B cell (primary cell): ENCODE measurements around the gene SH3RF1. TPM values are rescaled to one million over a fixed set of nuclear protein-coding genes. Genes with fewer than 3 reads are reported as not detected.

Experiments used
- ATAC-seq: fragments of 200-7000 bp; cut with Tn5 transposase; one replicate; pipeline ENCODE4 v1.10.0; 2021; ENCODE audit warnings: low read depth, mild to moderate bottlenecking, moderate number of reproducible peaks, moderate library complexity
- CTCF ChIA-PET: fragments of 350-600 bp; sonication (Branson Sonifier 250); formaldehyde crosslinking; loops from one replicate; lab custom pipeline; 2021; ENCODE audit warnings: antibody characterized with exemption, inconsistent platforms; lab: Charles Lee
- POLR2A ChIA-PET: fragments of 350-600 bp; sonication (Branson Sonifier 250); formaldehyde crosslinking; loops from one replicate; lab custom pipeline; 2021; ENCODE audit warnings: antibody characterized with exemption; lab: Charles Lee
- DNase-seq: peaks from one replicate; pipeline ENCODE4 v3.0.0; 2013
- H2AFZ ChIP-seq: 2 replicates; pipeline ENCODE4 v1.6.1; 2012; ENCODE audit warnings: mild to moderate bottlenecking, low read depth, low read length; ENCODE audit not compliant: insufficient read depth, poor library complexity, severe bottlenecking
- H3K27ac ChIP-seq, 2 donors: 1 replicate in 1 of 2; 2 replicates in 1 of 2; pipeline ENCODE4 v1.5.1; 2012 to 2013; ENCODE audit warnings: low read length in 2 of 2, mild to moderate bottlenecking in 2 of 2, moderate library complexity in 1 of 2
- H3K27me3 ChIP-seq, 4 experiments: fragments of 200-600 bp in 1 of 4; sonication (generic) in 1 of 4; replicated peaks in 1 of 4; 1 replicate in 2 of 4; 2 replicates in 2 of 4; pipeline versions ENCODE4 v1.6.1 to v1.7.0; 2013 to 2016; ENCODE audit warnings: low read length in 3 of 4, mild to moderate bottlenecking in 2 of 4, mixed read lengths in 1 of 4, moderate library complexity in 1 of 4; ENCODE audit not compliant: insufficient read depth in 4 of 4, control insufficient read depth in 3 of 4; ENCODE audit errors: control extremely low read depth in 1 of 4
- H3K36me3 ChIP-seq, 2 experiments: replicated peaks in 1 of 2; 1 replicate in 1 of 2; 2 replicates in 1 of 2; pipeline versions ENCODE4 v1.6.1 to v1.7.1; 2013; ENCODE audit warnings: low read length in 1 of 2; ENCODE audit not compliant: insufficient read depth in 2 of 2, control insufficient read depth in 1 of 2; ENCODE audit errors: control extremely low read depth in 1 of 2, extremely low read depth in 1 of 2
- H3K4me1 ChIP-seq, 2 donors: fragments of 200-600 bp in 1 of 2; sonication (generic) in 1 of 2; 1 replicate in 1 of 2; 2 replicates in 1 of 2; pipeline versions ENCODE4 v1.5.1 to v1.6.1; 2013 to 2017; ENCODE audit warnings: low read length in 2 of 2; ENCODE audit not compliant: control insufficient read depth in 2 of 2, insufficient read depth in 2 of 2
- H3K4me2 ChIP-seq: replicated peaks from 2 replicates; pipeline ENCODE3; 2012; ENCODE audit warnings: mild to moderate bottlenecking, low read depth, low read length; ENCODE audit not compliant: poor library complexity, severe bottlenecking
- H3K4me3 ChIP-seq, 5 experiments: fragments of 200-600 bp in 1 of 5; sonication (generic) in 1 of 5; 1 replicate in 3 of 5; 2 replicates in 2 of 5; pipeline versions ENCODE4 v1.5.1 to v1.7.0; 2011 to 2016; ENCODE audit warnings: low read length in 4 of 5, mild to moderate bottlenecking in 4 of 5, low read depth in 2 of 5, control low read depth in 1 of 5, moderate library complexity in 1 of 5; ENCODE audit not compliant: insufficient read depth in 1 of 5; ENCODE audit errors: control extremely low read depth in 1 of 5, extremely low read depth in 1 of 5
- H3K79me2 ChIP-seq: fragments of 200-600 bp; sonication (generic); one replicate; pipeline ENCODE4 v1.6.0; 2016; ENCODE audit warnings: low read length; ENCODE audit not compliant: control insufficient read depth, insufficient read depth
- H3K9ac ChIP-seq: fragments of 200-600 bp; sonication (generic); 2 replicates; pipeline ENCODE4 v1.6.1; 2017; ENCODE audit warnings: mild to moderate bottlenecking, low read length, moderate library complexity
- H3K9me3 ChIP-seq, 3 donors: one replicate each; pipeline versions ENCODE4 v1.6.1 to v1.7.1; 2013; ENCODE audit warnings: low read length in 2 of 3; ENCODE audit not compliant: control insufficient read depth in 2 of 3, insufficient read depth in 1 of 3; ENCODE audit errors: control extremely low read depth in 1 of 3
- H4K20me1 ChIP-seq: 2 replicates; pipeline ENCODE4 v1.6.0; 2012; ENCODE audit warnings: mild to moderate bottlenecking, low read length; ENCODE audit not compliant: insufficient read depth, control insufficient read depth, poor library complexity, severe bottlenecking
- H3K27ac Mint-ChIP-seq: one replicate; pipeline ENCODE4 v1.8.0; 2021; ENCODE audit warnings: mixed read lengths
- H3K27me3 Mint-ChIP-seq: one replicate; pipeline ENCODE4 v1.8.0; 2021; ENCODE audit warnings: mixed read lengths
- H3K4me1 Mint-ChIP-seq: one replicate; pipeline ENCODE4 v1.8.0; 2021; ENCODE audit warnings: mixed read lengths
- H3K4me3 Mint-ChIP-seq: one replicate; pipeline ENCODE4 v1.8.0; 2021; ENCODE audit warnings: mixed read lengths
- H3K9me3 Mint-ChIP-seq: one replicate; pipeline ENCODE4 v1.8.0; 2022; ENCODE audit warnings: mixed read lengths; ENCODE audit not compliant: insufficient read depth
- EZH2 ChIP-seq: IDR thresholded peaks from 2 replicates; pipeline ENCODE4 v1.6.1; 2012; ENCODE audit warnings: borderline replicate concordance, low read depth, mild to moderate bottlenecking, moderate library complexity, low read length; ENCODE audit not compliant: insufficient read depth, poor library complexity, severe bottlenecking
- WGBS: methylation state at CpG from one replicate; pipeline ENCODE4 v1.1.5; 2013; ENCODE audit warnings: missing lambda C conversion rate; ENCODE audit not compliant: insufficient coverage; 5-methylcytosine and 5-hydroxymethylcytosine counted together
- intact Hi-C: fragments of 100-400 bp; cut with micrococcal nuclease; formaldehyde crosslinking; loops from one replicate; pipeline ENCODE4 v1.10.0; 2022
- polyA plus RNA-seq: library from polyadenylated mRNA; depleted of rRNA; stranded (reverse); fragments of >200 nt; gene quantifications from 2 replicates; pipeline ENCODE4 v1.2.3, GENCODE V29; 2012
- total RNA-seq, 2 donors: library from RNA; stranded (reverse); fragments of 120-200 nt in 1 of 2; gene quantifications; 1 replicate in 1 of 2; 2 replicates in 1 of 2; pipeline versions ENCODE4 v1.2.3 to v1.2.4, GENCODE V29; 2013 to 2022
- TF ChIP-seq, protein P1 (sequence below): fragments of 200-600 bp; IDR thresholded peaks from one replicate; pipeline ENCODE4 v1.8.0; 2022; ENCODE audit warnings: antibody characterized with exemption, mild to moderate bottlenecking

SH3RF1 gene
- total and polyA plus RNA-seq, 2 donors (not counting 1 experiment from before 2014, with no cell fraction given), result 2.0 to 5.4 TPM

DNA sequence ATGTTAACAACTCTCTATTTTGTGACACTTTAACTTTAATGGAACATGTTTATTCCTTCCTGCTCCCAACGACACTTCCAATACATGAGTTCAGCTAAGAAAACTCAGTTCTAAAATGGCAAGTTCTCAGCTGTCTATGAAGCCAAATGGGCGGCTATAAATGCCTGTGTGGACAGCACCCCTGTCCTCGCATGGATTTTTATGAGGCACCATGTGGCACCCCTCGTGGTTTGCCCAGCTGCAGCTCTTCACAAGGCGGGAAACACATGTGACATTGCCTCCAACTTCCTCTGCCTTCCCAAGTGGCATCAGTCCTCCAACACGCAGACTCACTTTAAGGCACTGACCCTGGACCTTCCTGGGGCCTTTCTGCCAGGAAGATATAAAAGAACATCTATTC, 48.0 kb downstream of the SH3RF1 start:
- no peaks in the 10 kb centered on the region for H3K36me3 ChIP-seq
- ATAC-seq (no peak), DNase-seq (no peak)
- H3K4me1 Mint-ChIP-seq, result no peaks in the 10 kb centered on the region
- no peak overlapping the region for H3K27ac ChIP-seq
- TF ChIP-seq, protein P1, sequence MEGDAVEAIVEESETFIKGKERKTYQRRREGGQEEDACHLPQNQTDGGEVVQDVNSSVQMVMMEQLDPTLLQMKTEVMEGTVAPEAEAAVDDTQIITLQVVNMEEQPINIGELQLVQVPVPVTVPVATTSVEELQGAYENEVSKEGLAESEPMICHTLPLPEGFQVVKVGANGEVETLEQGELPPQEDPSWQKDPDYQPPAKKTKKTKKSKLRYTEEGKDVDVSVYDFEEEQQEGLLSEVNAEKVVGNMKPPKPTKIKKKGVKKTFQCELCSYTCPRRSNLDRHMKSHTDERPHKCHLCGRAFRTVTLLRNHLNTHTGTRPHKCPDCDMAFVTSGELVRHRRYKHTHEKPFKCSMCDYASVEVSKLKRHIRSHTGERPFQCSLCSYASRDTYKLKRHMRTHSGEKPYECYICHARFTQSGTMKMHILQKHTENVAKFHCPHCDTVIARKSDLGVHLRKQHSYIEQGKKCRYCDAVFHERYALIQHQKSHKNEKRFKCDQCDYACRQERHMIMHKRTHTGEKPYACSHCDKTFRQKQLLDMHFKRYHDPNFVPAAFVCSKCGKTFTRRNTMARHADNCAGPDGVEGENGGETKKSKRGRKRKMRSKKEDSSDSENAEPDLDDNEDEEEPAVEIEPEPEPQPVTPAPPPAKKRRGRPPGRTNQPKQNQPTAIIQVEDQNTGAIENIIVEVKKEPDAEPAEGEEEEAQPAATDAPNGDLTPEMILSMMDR, result no peak
- TF ChIP-seq EZH2, result no peak
- H3K79me2 ChIP-seq, result no peaks in the 10 kb centered on the region
- CTCF ChIA-PET, result no interaction called here
- H2AFZ ChIP-seq, result no peak overlapping the region
- H3K4me2 ChIP-seq, result no peak overlapping the region
- no peak overlapping the region for H3K4me3 ChIP-seq
- intact Hi-C loops, result no loop called here
- H3K4me3 Mint-ChIP-seq, result no peak overlapping the region
- no peaks in the 10 kb centered on the region for H3K9me3 ChIP-seq
- no peaks in the 10 kb centered on the region for H3K27me3 Mint-ChIP-seq
- WGBS, result 84% methylated on average over 6 of the region's 6 CpGs
- H3K27me3 ChIP-seq, result no peaks in the 10 kb centered on the region
- H3K27ac Mint-ChIP-seq, result no peak overlapping the region
- H3K9ac ChIP-seq, result no peak overlapping the region
- no peaks in the 10 kb centered on the region for H4K20me1 ChIP-seq
- H3K4me1 ChIP-seq, result no peaks in the 10 kb centered on the region
- POLR2A ChIA-PET, result no interaction called here
- H3K9me3 Mint-ChIP-seq, result no peaks in the 10 kb centered on the region

DNA sequence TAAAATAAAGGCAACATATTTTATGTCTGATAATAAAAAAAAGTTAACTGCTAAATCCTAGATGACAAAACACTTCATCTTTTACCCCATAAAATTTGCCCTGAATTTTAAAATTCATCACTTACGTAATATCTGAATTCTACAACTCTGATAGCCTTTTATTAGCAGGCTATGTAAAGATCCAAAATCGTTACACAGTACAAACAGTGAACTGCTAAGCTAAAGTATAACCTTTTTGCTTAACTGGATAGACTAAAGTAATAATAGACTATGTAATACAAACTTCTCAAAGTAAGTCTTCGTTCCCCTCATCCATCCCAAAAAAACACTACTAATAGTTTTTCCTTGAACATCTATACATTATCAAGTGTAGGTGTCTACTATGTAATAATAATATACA, 49.1 kb downstream of the SH3RF1 start:
- ATAC-seq (no peak), DNase-seq (no peak)
- no peak overlapping the region for H3K4me2 ChIP-seq
- no peak overlapping the region for H3K9ac ChIP-seq
- no peaks in the 10 kb centered on the region for H3K9me3 ChIP-seq
- Mint-ChIP-seq H3K9me3 (no peaks in the 10 kb centered on the region), H3K27me3 (no peaks in the 10 kb centered on the region), H3K4me1 (peaks cover 4% of the 10 kb centered on the region), H3K27ac (no peak overlapping the region), H3K4me3 (no peak overlapping the region)
- intact Hi-C loops, result no loop called here
- no peak overlapping the region for H3K27ac ChIP-seq
- H2AFZ ChIP-seq, result no peak overlapping the region
- CTCF ChIA-PET, result no interaction called here
- H3K27me3 ChIP-seq, result no peaks in the 10 kb centered on the region
- H3K4me3 ChIP-seq, result no peak overlapping the region
- H3K4me1 ChIP-seq, result no peaks in the 10 kb centered on the region
- no peaks in the 10 kb centered on the region for H4K20me1 ChIP-seq
- H3K36me3 ChIP-seq, result no peaks in the 10 kb centered on the region
- POLR2A ChIA-PET, result no interaction called here
- TF ChIP-seq, protein P1, result no peak
- no peak for TF ChIP-seq EZH2
- no peaks in the 10 kb centered on the region for H3K79me2 ChIP-seq
- no CpG with 5 or more reads among the region's 3 CpGs for WGBS
